ENCODE measurements around the gene CDCP1. TPM values are rescaled to one million over a fixed set of nuclear protein-coding genes. Genes with fewer than 3 reads are reported as not detected.

Gene CDCP1
- total RNA-seq, 1 donor from 2014 or later = not detected

DNA sequence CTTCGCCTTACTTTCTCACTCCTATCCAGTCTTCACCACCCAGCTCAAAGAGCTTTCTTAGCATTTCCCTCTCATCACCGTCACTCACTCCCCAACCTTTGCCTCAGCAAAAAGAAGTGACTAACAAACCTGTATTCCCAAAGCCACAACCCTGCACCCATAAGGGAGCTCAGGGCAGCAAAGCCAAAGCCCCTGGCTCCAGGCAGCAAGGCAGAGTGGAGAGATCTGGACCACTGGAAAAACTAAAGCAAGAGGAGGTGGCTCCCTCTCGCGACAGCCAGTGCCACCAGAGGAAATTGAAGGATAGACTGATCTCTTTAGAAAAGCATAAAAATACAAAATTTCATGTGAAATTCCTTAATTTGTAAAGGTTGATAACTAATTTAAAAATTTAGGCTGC lies 25.1 kb upstream of the CDCP1 start:
- no peak overlapping the region for H3K4me3 Mint-ChIP-seq
- no peaks in the 10 kb centered on the region for H3K9me3 Mint-ChIP-seq
- no peak overlapping the region for H3K27ac Mint-ChIP-seq (ENCODE audit: unreplicated experiment)

GRCh38 chr3:45170096-45170495 lies 23.9 kb upstream of the CDCP1 start:
- H3K4me1 Mint-ChIP-seq = peaks cover 31% of the 10 kb centered on the region
- no peak for TF ChIP-seq CTCF (conservative IDR thresholded peaks at IDR 0.05)
- H3K36me3 Mint-ChIP-seq (ENCODE audit: low read depth) = no peaks in the 10 kb centered on the region
- no peaks in the 10 kb centered on the region for H3K9me3 Mint-ChIP-seq
- no peak overlapping the region for H3K27ac Mint-ChIP-seq (ENCODE audit: unreplicated experiment)
- DNase-seq (ENCODE audit: low read depth, low spot score) = no peak
- no peak overlapping the region for H3K4me3 Mint-ChIP-seq
- no peaks in the 10 kb centered on the region for H3K27me3 Mint-ChIP-seq (ENCODE audit: low read depth)

More for the DNA sequence above, 25.1 kb upstream of the CDCP1 start:
- Mint-ChIP-seq H3K4me1 (peaks cover 31% of the 10 kb centered on the region), H3K27me3 (ENCODE audit: low read depth) (no peaks in the 10 kb centered on the region), H3K36me3 (ENCODE audit: low read depth) (no peaks in the 10 kb centered on the region)
- no peak for DNase-seq (ENCODE audit: low read depth, low spot score)
- TF ChIP-seq CTCF (conservative IDR thresholded peaks at IDR 0.05) = no peak

DNA sequence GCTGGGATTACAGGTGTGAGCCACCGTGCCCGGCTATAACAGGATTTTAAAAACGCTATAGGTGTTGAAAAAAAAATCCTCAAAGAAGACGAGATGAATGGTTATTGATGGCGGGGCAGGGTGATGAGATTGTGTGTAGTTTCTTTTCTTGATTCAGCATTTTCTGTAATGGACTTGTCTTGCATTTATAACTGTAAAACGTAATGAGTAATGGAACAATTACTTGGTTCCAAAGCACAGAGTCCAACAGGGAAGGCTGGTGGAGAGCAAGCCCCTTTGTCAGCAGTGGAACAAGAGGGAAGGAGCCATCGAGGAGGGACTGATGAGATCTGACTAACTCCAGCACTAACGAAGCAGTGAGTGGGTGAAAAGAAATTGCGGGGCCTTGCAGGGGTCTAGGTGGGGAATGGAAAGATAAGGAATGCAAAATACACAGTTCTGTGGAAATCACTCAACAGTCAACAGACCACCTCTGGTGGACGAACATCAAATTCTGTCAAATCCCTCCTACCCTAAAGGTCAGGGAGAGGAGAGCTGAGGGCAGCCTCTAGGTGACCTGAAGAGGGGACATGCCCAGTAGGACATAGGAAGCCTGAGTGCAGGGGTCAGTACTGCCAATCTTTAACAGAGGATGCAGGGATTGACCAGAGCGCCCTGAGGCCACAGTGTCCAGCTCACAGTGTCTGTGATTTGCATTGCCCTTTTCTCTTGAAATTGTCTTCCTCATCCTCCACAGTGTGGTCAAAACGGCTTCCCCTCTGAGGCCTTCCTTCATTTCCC lies 23.1 kb upstream of the CDCP1 start:
- no peak for DNase-seq (ENCODE audit: low read depth, low spot score)
- Mint-ChIP-seq H3K4me3 (no peak overlapping the region), H3K9me3 (no peaks in the 10 kb centered on the region), H3K4me1 (peaks cover 31% of the 10 kb centered on the region), H3K27ac (ENCODE audit: unreplicated experiment) (no peak overlapping the region), H3K36me3 (ENCODE audit: low read depth) (no peaks in the 10 kb centered on the region), H3K27me3 (ENCODE audit: low read depth) (no peaks in the 10 kb centered on the region)
- TF ChIP-seq CTCF (conservative IDR thresholded peaks at IDR 0.05) = no peak

GRCh38 chr3:45168451-45168850 lies 22.3 kb upstream of the CDCP1 start:
- no peak for DNase-seq (ENCODE audit: low read depth, low spot score)
- Mint-ChIP-seq H3K4me1 (peaks cover 31% of the 10 kb centered on the region), H3K36me3 (ENCODE audit: low read depth) (no peaks in the 10 kb centered on the region), H3K4me3 (no peak overlapping the region), H3K9me3 (no peaks in the 10 kb centered on the region), H3K27ac (ENCODE audit: unreplicated experiment) (no peak overlapping the region), H3K27me3 (ENCODE audit: low read depth) (no peaks in the 10 kb centered on the region)
- TF ChIP-seq CTCF (conservative IDR thresholded peaks at IDR 0.05) = no peak

- Mint-ChIP-seq H3K36me3 (ENCODE audit: low read depth) (no peaks in the 10 kb centered on the region), H3K9me3 (no peaks in the 10 kb centered on the region), H3K27ac (ENCODE audit: unreplicated experiment) (peak overlapping the region; percentile 20), H3K27me3 (ENCODE audit: low read depth) (no peaks in the 10 kb centered on the region), H3K4me3 (no peak overlapping the region), H3K4me1 (peaks cover 31% of the 10 kb centered on the region)
- DNase-seq (ENCODE audit: low read depth, low spot score) = peak; percentile 48
- TF ChIP-seq CTCF (conservative IDR thresholded peaks at IDR 0.05) = no peak
Measured at GRCh38 chr3:45167011-45167911, 21.1 kb upstream of the CDCP1 start.

Measured in neural crest cell (in vitro differentiated cells).